ENCODE data around the gene ALCAM. TPM values are rescaled to one million over a fixed set of nuclear protein-coding genes. Genes with fewer than 3 reads are reported as not detected.

The ALCAM gene
- total and polyA plus RNA-seq, 2 donors (not counting 3 experiments of a cell fraction or from before 2014, with no cell fraction given): 46.3 to 118 TPM

DNA sequence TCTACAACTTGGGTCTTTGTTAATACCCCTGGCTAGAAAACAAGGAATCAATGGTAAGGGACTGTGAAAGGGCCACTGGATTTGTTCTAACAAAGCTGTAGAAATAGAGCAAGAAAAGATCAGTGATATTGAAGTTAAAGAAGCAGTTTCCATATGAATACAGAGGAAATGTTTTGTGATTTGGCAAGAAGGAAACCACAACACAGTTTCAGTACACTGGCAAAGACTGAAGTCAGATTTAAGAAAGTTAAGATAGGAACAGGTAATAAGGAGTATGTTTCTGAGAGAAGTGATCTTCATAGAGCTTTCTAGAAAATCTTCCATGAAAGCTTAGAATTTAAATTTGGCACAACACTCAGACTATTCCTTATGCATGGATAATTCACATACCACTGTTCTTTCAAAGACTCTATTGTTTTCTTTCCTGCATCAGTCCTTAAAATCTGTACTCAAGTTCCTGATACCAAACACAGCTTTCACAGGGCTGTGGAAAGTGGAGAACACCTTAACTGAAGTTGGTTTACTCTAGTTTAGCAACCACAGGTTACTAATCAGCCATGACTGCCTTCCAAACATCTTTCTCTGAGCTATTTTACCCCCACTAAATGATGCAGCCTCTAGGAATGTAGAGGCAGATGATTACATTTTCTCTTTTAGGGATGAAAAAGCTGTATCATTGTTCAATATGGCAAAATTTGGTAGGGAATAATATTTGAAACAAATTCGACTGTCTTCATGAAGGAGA lies 32.4 kb upstream of the ALCAM start:
- intact Hi-C loops (cut with micrococcal nuclease): no loop called here
- Histone ChIP-seq H3K79me2 (ENCODE audit: control insufficient read depth, insufficient read depth, low read length) (no peaks in the 10 kb centered on the region), H3K27me3 (ENCODE audit: control insufficient read depth in 2 of 2, insufficient read depth in 2 of 2, low read length in 2 of 2) (no peaks in the 10 kb centered on the region), H3K36me3 (ENCODE audit: control insufficient read depth in 2 of 2, extremely low read depth in 1 of 2, insufficient read depth in 2 of 2, low read length in 2 of 2) (no peaks in the 10 kb centered on the region), H3K4me2 (ENCODE audit: insufficient read depth, low read length) (no peak overlapping the region), H3K9me1 (replicated peaks; ENCODE audit: control insufficient read depth, extremely low read depth, insufficient read depth, low read length) (no peaks in the 10 kb centered on the region), H2AFZ (ENCODE audit: low read depth, low read length) (no peak overlapping the region), H4K20me1 (replicated peaks; ENCODE audit: control insufficient read depth, extremely low read depth, insufficient read depth, low read length) (no peaks in the 10 kb centered on the region), H3K4me3 (replicated peaks in 1 of 3; ENCODE audit: insufficient read depth in 1 of 3, low read depth in 1 of 3, low read length in 3 of 3) (no peak overlapping the region), H3K4me1 (ENCODE audit: control insufficient read depth, extremely low read depth, insufficient read depth, low read length) (no peaks in the 10 kb centered on the region), H3K9ac (replicated peaks; ENCODE audit: extremely low read depth, insufficient read depth, low read length) (no peak overlapping the region), H3K9me3 (replicated peaks; ENCODE audit: control insufficient read depth, insufficient read depth, low read length) (no peaks in the 10 kb centered on the region), H3K27ac (ENCODE audit: insufficient read depth, low read depth, low read length) (no peak overlapping the region)
- POLR2A ChIA-PET: no interaction called here
- BruUV-seq (replicated peaks): no TSS peak
- dilution Hi-C loops (cut with MboI; ENCODE audit: extremely low pct_ligation_motif_present, low sequenced_read_pairs): no loop called here
- FAIRE-seq (no peak), DNase-seq (ENCODE audit: low read depth, low spot score) (no peak)
- TF ChIP-seq POLR2A (IDR thresholded peaks at IDR 0.05; ENCODE audit: low read depth, low read length) (no peak), JUN (IDR thresholded peaks at IDR 0.05; ENCODE audit: borderline replicate concordance, insufficient read depth, insufficient read length, low read depth) (no peak), GATA2 (IDR thresholded peaks at IDR 0.05; ENCODE audit: insufficient read depth, insufficient read length, low read depth, low read length) (no peak), MYC (IDR thresholded peaks at IDR 0.05; ENCODE audit: low read depth, low read length) (no peak), FOS (IDR thresholded peaks at IDR 0.05; ENCODE audit: borderline replicate concordance, insufficient read depth, low read length) (no peak), POLR2AphosphoS5 (IDR thresholded peaks at IDR 0.05; ENCODE audit: insufficient read depth, low read depth, low read length) (no peak), MAX (IDR thresholded peaks at IDR 0.05; ENCODE audit: insufficient read depth, insufficient read length) (no peak), EZH2 (IDR thresholded peaks at IDR 0.05; ENCODE audit: borderline replicate concordance, low read depth, low read length, severe bottlenecking) (no peak), CTCF (IDR thresholded peaks at IDR 0.05; ENCODE audit: extremely low read depth in 1 of 2, insufficient read depth in 1 of 2, low read depth in 1 of 2, low read length in 2 of 2) (no peak)
- CTCF ChIA-PET: interaction anchor here (0.8 to 1.4 kb wide), 2 partner anchors 9 to 16 kb away, joined by 3 to 5 read pairs; no protein-coding TSS in a partner anchor
